Mesothelial cell of epicardium (in vitro differentiated cells): ENCODE data around the gene JARID2. TPM values are rescaled to one million over a fixed set of nuclear protein-coding genes. Genes with fewer than 3 reads are reported as not detected.

Experiments
- DNase-seq, 2 experiments: peaks; one replicate each; pipeline ENCODE4 v3.0.0; 2021; ENCODE audit warnings: low spot score in 2 of 2; ENCODE audit not compliant: unreplicated experiment in 2 of 2
- H3K27ac Mint-ChIP-seq: 2 replicates; pipeline ENCODE4 v1.8.0; 2021; ENCODE audit warnings: mixed read lengths
- H3K27me3 Mint-ChIP-seq: 2 replicates; pipeline ENCODE4 v1.8.0; 2021; ENCODE audit warnings: low read depth, mixed read lengths
- H3K36me3 Mint-ChIP-seq: 2 replicates; pipeline ENCODE4 v1.8.0; 2021; ENCODE audit warnings: mixed read lengths
- H3K4me1 Mint-ChIP-seq: 2 replicates; pipeline ENCODE4 v1.8.0; 2021; ENCODE audit warnings: mixed read lengths
- H3K4me3 Mint-ChIP-seq: 2 replicates; pipeline ENCODE4 v1.8.0; 2021; ENCODE audit warnings: mild to moderate bottlenecking, moderate library complexity, mixed read lengths
- H3K9me3 Mint-ChIP-seq: 2 replicates; pipeline ENCODE4 v1.8.0; 2021; ENCODE audit warnings: mixed read lengths
- total RNA-seq: library from RNA; stranded (reverse); gene quantifications from 3 replicates; pipeline ENCODE4 v1.2.1, GENCODE V29; 2021
- TF ChIP-seq, protein P1 (sequence below): fragments of 200-600 bp; sonication (generic); IDR thresholded peaks from one replicate; pipeline ENCODE4 v1.5.0; 2021; ENCODE audit warnings: antibody characterized with exemption; ENCODE audit not compliant: unreplicated experiment

The JARID2 gene
- total RNA-seq, 1 donor from 2014 or later, result 35.3 TPM

DNA sequence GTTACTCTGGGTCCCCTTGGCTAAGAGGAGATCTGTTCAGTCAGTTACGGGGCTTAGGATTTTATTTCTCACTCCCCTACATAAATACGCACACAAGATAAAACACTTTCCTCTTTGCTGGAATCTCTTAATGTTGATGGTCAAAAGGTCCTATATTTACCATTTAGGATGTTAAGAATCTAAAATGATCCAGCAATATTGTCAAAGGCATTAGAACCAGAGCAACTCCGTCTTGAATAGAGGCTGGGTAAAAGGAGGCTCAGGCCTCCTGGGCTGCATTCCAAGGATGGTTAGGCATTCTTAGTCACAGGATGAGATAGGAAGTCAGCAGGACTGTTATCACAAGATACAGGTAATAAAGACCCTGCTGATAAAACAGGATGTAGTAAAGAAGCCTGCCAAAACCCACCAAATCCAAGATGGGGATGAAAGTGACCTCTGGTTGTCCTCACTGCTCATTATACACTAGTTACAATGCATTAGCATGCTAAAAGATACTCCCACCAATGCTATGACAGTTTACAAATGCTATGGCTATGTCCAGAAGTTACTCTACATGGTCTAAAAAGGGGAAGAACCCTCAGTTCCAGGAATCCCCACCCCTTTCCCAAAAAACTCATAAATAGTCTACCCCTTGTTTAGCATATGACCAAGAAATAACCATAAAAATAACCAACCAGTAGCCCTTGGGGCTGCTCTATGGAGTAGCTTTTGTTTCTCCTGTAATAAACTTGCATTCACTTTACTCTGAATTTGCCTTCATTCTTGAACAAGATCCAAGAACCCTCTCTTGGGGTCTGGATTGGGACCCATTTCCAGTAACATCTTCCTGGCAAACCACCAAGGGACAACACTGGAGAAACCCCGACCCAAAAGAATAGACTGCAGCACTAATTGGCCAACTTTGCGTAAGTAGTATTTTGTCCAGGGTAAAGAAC is 309.5 kb downstream of the JARID2 start:
- peaks cover 3% of the 10 kb centered on the region for H3K9me3 Mint-ChIP-seq
- H3K27ac Mint-ChIP-seq, result no peak overlapping the region
- peaks cover 23% of the 10 kb centered on the region for H3K4me1 Mint-ChIP-seq
- TF ChIP-seq, protein P1, sequence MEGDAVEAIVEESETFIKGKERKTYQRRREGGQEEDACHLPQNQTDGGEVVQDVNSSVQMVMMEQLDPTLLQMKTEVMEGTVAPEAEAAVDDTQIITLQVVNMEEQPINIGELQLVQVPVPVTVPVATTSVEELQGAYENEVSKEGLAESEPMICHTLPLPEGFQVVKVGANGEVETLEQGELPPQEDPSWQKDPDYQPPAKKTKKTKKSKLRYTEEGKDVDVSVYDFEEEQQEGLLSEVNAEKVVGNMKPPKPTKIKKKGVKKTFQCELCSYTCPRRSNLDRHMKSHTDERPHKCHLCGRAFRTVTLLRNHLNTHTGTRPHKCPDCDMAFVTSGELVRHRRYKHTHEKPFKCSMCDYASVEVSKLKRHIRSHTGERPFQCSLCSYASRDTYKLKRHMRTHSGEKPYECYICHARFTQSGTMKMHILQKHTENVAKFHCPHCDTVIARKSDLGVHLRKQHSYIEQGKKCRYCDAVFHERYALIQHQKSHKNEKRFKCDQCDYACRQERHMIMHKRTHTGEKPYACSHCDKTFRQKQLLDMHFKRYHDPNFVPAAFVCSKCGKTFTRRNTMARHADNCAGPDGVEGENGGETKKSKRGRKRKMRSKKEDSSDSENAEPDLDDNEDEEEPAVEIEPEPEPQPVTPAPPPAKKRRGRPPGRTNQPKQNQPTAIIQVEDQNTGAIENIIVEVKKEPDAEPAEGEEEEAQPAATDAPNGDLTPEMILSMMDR, result no peak
- no peaks in the 10 kb centered on the region for H3K27me3 Mint-ChIP-seq
- no peaks in the 10 kb centered on the region for H3K36me3 Mint-ChIP-seq
- DNase-seq, result no peak
- H3K4me3 Mint-ChIP-seq, result no peak overlapping the region

DNA sequence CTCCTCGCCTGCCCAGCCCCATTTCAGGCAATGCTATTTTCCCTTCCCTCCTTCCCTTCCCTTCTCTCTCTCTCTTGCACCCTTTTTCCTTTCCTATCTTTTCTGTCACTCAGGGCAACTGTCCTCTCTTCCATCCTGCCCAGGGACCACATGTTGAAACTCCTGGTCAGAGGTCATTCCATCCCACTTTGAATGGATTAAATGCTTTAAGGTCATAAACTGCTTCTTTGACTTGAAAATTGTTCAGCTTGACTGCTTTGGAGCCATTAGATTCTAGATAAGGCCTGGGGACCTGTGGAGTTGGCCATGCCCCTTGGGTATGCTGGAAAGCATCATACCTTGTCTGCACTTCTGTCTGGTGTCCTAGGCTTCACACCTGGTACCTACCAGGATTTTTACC is 310.8 kb downstream of the JARID2 start:
- no peak overlapping the region for H3K27ac Mint-ChIP-seq
- H3K27me3 Mint-ChIP-seq, result no peaks in the 10 kb centered on the region
- H3K4me1 Mint-ChIP-seq, result peaks cover 15% of the 10 kb centered on the region
- no peak for DNase-seq
- TF ChIP-seq, protein P1, result no peak
- H3K36me3 Mint-ChIP-seq, result no peaks in the 10 kb centered on the region
- peaks cover 3% of the 10 kb centered on the region for H3K9me3 Mint-ChIP-seq
- H3K4me3 Mint-ChIP-seq, result no peak overlapping the region

DNA sequence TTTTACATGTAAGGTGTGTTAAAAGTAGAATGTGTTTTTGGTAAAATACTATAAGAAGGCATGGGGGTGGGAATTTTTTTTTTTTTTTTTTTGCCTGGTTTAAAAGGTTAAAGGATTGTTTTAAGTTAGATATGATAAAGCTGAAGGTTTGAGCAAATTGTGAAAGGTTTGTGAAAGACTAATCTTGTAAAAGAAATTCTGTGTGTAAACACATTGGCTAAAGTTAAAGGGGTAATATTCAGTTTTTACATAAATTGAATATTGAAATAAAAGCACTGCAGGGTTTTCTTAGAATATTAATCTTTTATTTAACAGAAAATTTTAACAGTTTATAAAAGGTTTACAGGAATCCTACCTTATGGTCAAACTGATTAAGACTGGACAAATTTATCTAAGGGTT is 311.3 kb downstream of the JARID2 start:
- H3K9me3 Mint-ChIP-seq, result peaks cover 3% of the 10 kb centered on the region
- H3K4me3 Mint-ChIP-seq, result no peak overlapping the region
- H3K27ac Mint-ChIP-seq, result no peak overlapping the region

DNA sequence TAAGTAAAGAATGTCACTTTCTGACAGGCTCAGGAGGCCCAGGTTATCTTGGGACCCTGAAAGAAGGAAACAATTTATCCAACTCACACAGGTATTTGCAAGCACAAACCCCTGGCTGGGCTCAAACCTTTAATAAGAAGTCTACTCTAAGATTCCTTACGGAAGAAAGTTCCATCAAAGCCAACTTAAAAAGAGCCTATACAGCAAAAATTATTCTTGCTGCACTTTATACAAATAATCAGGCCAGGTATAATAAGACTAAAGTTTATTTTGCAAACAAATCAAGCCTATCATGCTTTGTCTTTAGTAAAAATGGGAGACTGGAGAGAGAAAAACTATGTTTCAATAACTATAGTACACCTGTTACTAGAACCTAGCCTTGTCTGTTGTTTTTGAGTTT is 314.8 kb downstream of the JARID2 start:
- Mint-ChIP-seq H3K27me3 (no peaks in the 10 kb centered on the region), H3K4me3 (no peak overlapping the region), H3K9me3 (peaks cover 7% of the 10 kb centered on the region)

More for the DNA sequence above, 311.3 kb downstream of the JARID2 start:
- Mint-ChIP-seq H3K27me3 (no peaks in the 10 kb centered on the region), H3K4me1 (peaks cover 11% of the 10 kb centered on the region), H3K36me3 (no peaks in the 10 kb centered on the region)
- no peak for DNase-seq
- TF ChIP-seq, protein P1, result no peak

DNA sequence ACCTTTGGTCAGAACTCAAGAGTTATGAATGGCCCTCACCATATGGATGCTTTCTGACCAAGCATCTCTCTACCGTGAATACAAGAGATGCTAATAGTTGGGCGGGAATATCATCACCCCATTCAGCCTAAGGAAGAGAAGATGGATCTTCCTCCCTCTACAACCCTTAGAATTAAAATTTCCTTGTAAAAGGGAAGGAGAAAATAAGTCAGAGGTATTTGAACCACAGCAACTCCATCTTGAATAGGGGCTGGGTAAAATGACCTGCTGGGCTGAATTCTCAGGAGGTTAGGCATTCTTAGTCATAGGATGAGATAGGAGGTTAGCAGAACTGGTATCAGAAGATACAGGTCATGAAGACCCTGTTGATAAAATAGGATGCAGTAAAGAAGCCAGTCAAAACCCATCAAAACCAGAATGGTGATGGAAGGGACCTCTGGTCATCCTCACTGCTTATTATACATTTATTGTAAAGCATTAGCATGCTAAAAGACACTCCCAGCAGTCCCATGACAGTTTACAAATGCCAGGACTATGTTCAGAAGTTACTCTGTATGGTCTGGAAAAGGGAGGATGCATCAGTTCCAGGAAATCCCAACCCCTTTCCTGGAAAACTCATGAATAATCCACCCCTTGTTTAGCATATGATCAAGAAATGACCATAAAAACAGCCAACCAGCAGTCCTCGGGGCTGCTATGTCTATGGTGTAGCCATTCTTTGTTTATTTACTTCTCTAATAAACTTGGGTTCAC is 315.8 kb downstream of the JARID2 start:
- Mint-ChIP-seq H3K27ac (no peak overlapping the region), H3K9me3 (peaks cover 8% of the 10 kb centered on the region), H3K36me3 (peaks cover 2% of the 10 kb centered on the region), H3K27me3 (no peaks in the 10 kb centered on the region), H3K4me3 (no peak overlapping the region), H3K4me1 (no peaks in the 10 kb centered on the region)
- no peak for DNase-seq
- TF ChIP-seq, protein P1, result no peak

More for the DNA sequence above, 314.8 kb downstream of the JARID2 start:
- no peak for DNase-seq
- Mint-ChIP-seq H3K27ac (no peak overlapping the region), H3K4me1 (peaks cover under 1% of the 10 kb centered on the region), H3K36me3 (no peaks in the 10 kb centered on the region)
- TF ChIP-seq, protein P1, result no peak
